ENCODE data around the gene BAZ2B. TPM values are rescaled to one million over a fixed set of nuclear protein-coding genes. Genes with fewer than 3 reads are reported as not detected.
A peak's percentile ranks its signal among the peaks of the same experiment; 100 is the strongest.
"Not testable (repeated sequence)": the region's sequence is repeated elsewhere in the genome, so short reads cannot be mapped to it uniquely, and the experiment has no call there.

The BAZ2B gene
- total RNA-seq, 2 donors from 2014 or later, result 40.2 to 47.1 TPM

- no peaks in the 10 kb centered on the region for H3K4me1 ChIP-seq
- H3K27me3 ChIP-seq, result no peaks in the 10 kb centered on the region
- no peaks in the 10 kb centered on the region for H3K36me3 ChIP-seq
- H3K9me3 ChIP-seq, result peaks cover 0 to 20% of the 10 kb centered on the region in 2 donors
- no peak overlapping the region for H3K4me3 ChIP-seq
- H3K27ac ChIP-seq, result no peak overlapping the region
- DNase-seq (ENCODE audit: low spot score), result no peak
- no peak for TF ChIP-seq CTCF (IDR thresholded peaks at IDR 0.05)
These were observed 22.7 kb upstream of the BAZ2B start for GRCh38 chr2:159639071-159639470.

GRCh38 chr2:159637988-159638501 lies 21.7 kb upstream of the BAZ2B start:
- no peak for DNase-seq (ENCODE audit: low spot score)
- no peak for TF ChIP-seq CTCF (IDR thresholded peaks at IDR 0.05)
- Histone ChIP-seq H3K4me3 (no peak overlapping the region), H3K27ac (no peak overlapping the region), H3K4me1 (no peaks in the 10 kb centered on the region), H3K36me3 (no peaks in the 10 kb centered on the region), H3K27me3 (no peaks in the 10 kb centered on the region), H3K9me3 (peaks cover 0 to 20% of the 10 kb centered on the region in 2 donors)

- H3K27ac ChIP-seq, result no peak overlapping the region
- H3K27me3 ChIP-seq, result no peaks in the 10 kb centered on the region
- TF ChIP-seq CTCF (IDR thresholded peaks at IDR 0.05), result no peak
- H3K36me3 ChIP-seq, result no peaks in the 10 kb centered on the region
- DNase-seq (ENCODE audit: low spot score), result no peak
- no peaks in the 10 kb centered on the region for H3K4me1 ChIP-seq
- H3K4me3 ChIP-seq, result no peak overlapping the region
- peaks cover 0 to 20% of the 10 kb centered on the region in 2 donors for H3K9me3 ChIP-seq
These were observed 20.9 kb upstream of the BAZ2B start for GRCh38 chr2:159637240-159637639.

- H3K36me3 ChIP-seq, result no peaks in the 10 kb centered on the region
These were observed 18.9 kb upstream of the BAZ2B start for GRCh38 chr2:159635006-159635789.

GRCh38 chr2:159633219-159633618 lies 16.9 kb upstream of the BAZ2B start:
- H3K9me3 ChIP-seq, result no peaks in the 10 kb centered on the region
- no peaks in the 10 kb centered on the region for H3K4me1 ChIP-seq
- H3K36me3 ChIP-seq, result no peaks in the 10 kb centered on the region
- no peak overlapping the region for H3K27ac ChIP-seq
- H3K4me3 ChIP-seq, result no peak overlapping the region
- no peaks in the 10 kb centered on the region for H3K27me3 ChIP-seq
- TF ChIP-seq CTCF (IDR thresholded peaks at IDR 0.05), result no peak
- DNase-seq (ENCODE audit: low spot score), result no peak

More at GRCh38 chr2:159635006-159635789, 18.9 kb upstream of the BAZ2B start:
- H3K4me3 ChIP-seq, result no peak overlapping the region
- H3K27ac ChIP-seq, result peak overlapping the region in 1 of 2 donors; percentile 1
- peaks cover 0 to 17% of the 10 kb centered on the region in 2 donors for H3K9me3 ChIP-seq
- no peaks in the 10 kb centered on the region for H3K27me3 ChIP-seq
- TF ChIP-seq CTCF (IDR thresholded peaks at IDR 0.05), result no peak
- no peaks in the 10 kb centered on the region for H3K4me1 ChIP-seq
- DNase-seq (ENCODE audit: low spot score), result no peak

GRCh38 chr2:159625628-159626027 lies 9.3 kb upstream of the BAZ2B start:
- DNase-seq (ENCODE audit: low spot score); H3K4me3 ChIP-seq; H3K27me3 ChIP-seq; H3K27ac ChIP-seq; H3K4me1 ChIP-seq; H3K36me3 ChIP-seq; H3K9me3 ChIP-seq: not testable (repeated sequence)
